Liver (tissue), 9 donors: Measurements from ENCODE around the gene AFDN. TPM values are rescaled to one million over a fixed set of nuclear protein-coding genes. Genes with fewer than 3 reads are reported as not detected.
A peak's percentile ranks its signal among the peaks of the same experiment; 100 is the strongest.

ENCODE experiments used
- DNase-seq: peaks from one replicate; pipeline ENCODE4 v3.0.0-alpha.2; 2017; ENCODE audit warnings: low spot score
- H3K27ac ChIP-seq, 2 donors: one replicate each; pipeline ENCODE4 v1.7.0; 2013; ENCODE audit warnings: inconsistent platforms in 2 of 2, low read length in 2 of 2, control low read depth in 1 of 2, low read depth in 1 of 2, mild to moderate bottlenecking in 1 of 2
- H3K27me3 ChIP-seq, 4 donors: one replicate each; pipeline versions ENCODE4 v1.6.1 to v1.7.0; 2013; ENCODE audit warnings: low read length in 3 of 4, inconsistent platforms in 1 of 4, mild to moderate bottlenecking in 1 of 4, moderate library complexity in 1 of 4; ENCODE audit not compliant: control insufficient read depth in 4 of 4, insufficient read depth in 4 of 4
- H3K36me3 ChIP-seq, 4 donors: one replicate each; pipeline versions ENCODE4 v1.6.1 to v1.7.0; 2013; ENCODE audit warnings: low read length in 3 of 4, mild to moderate bottlenecking in 3 of 4, low read depth in 1 of 4, moderate library complexity in 1 of 4; ENCODE audit not compliant: control insufficient read depth in 4 of 4, insufficient read depth in 3 of 4
- H3K4me1 ChIP-seq, 4 donors: one replicate each; pipeline versions ENCODE4 v1.6.1 to v1.7.0; 2013; ENCODE audit warnings: low read length in 3 of 4, mild to moderate bottlenecking in 3 of 4, moderate library complexity in 1 of 4; ENCODE audit not compliant: control insufficient read depth in 4 of 4, insufficient read depth in 4 of 4
- H3K4me3 ChIP-seq, 3 donors: one replicate each; pipeline versions ENCODE4 v1.6.1 to v1.7.0; 2013; ENCODE audit warnings: low read length in 3 of 3, control low read depth in 1 of 3, low read depth in 1 of 3, mild to moderate bottlenecking in 1 of 3
- H3K9ac ChIP-seq, 2 donors: one replicate each; pipeline ENCODE4 v1.7.0; 2013; ENCODE audit warnings: low read length in 2 of 2, mild to moderate bottlenecking in 2 of 2, moderate library complexity in 2 of 2, control low read depth in 1 of 2, low read depth in 1 of 2
- H3K9me3 ChIP-seq, 4 donors: one replicate each; pipeline versions ENCODE4 v1.6.1 to v1.7.0; 2013; ENCODE audit warnings: low read length in 3 of 4; ENCODE audit not compliant: control insufficient read depth in 4 of 4
- EGR1 ChIP-seq, 2 donors: IDR thresholded peaks; 2 replicates each; pipeline ENCODE4 v1.6.1; 2016 to 2018; ENCODE audit warnings: antibody characterized with exemption in 2 of 2, low read depth in 2 of 2
- FOXA1 ChIP-seq: IDR thresholded peaks from 2 replicates; pipeline ENCODE4 v1.6.1; 2016; ENCODE audit warnings: antibody characterized with exemption
- FOXA2 ChIP-seq: IDR thresholded peaks from 2 replicates; pipeline ENCODE4 v1.6.1; 2016; ENCODE audit warnings: antibody characterized with exemption
- GABPA ChIP-seq, 2 donors: IDR thresholded peaks in 1 of 2; conservative IDR thresholded peaks in 1 of 2; 2 replicates each; pipeline ENCODE4 v1.6.1; 2016; ENCODE audit warnings: antibody characterized with exemption in 2 of 2, mild to moderate bottlenecking in 1 of 2, moderate library complexity in 1 of 2
- HNF4A ChIP-seq, 2 donors: conservative IDR thresholded peaks; 2 replicates each; pipeline ENCODE4 v1.6.1; 2016; ENCODE audit warnings: antibody characterized with exemption in 2 of 2, mild to moderate bottlenecking in 2 of 2
- HNF4G ChIP-seq: IDR thresholded peaks from 2 replicates; pipeline ENCODE4 v1.6.1; 2016; ENCODE audit warnings: antibody characterized with exemption
- JUND ChIP-seq, 2 donors: IDR thresholded peaks; 2 replicates each; pipeline ENCODE4 v1.6.1; 2016; ENCODE audit warnings: antibody characterized with exemption in 2 of 2
- NR2F2 ChIP-seq: IDR thresholded peaks from 2 replicates; pipeline ENCODE4 v1.6.1; 2016; ENCODE audit warnings: antibody characterized with exemption
- RAD21 ChIP-seq, 2 donors: IDR thresholded peaks; 2 replicates each; pipeline ENCODE4 v1.6.1; 2016; ENCODE audit warnings: antibody characterized with exemption in 2 of 2, mild to moderate bottlenecking in 2 of 2
- RXRA ChIP-seq, 2 donors: IDR thresholded peaks; 2 replicates each; pipeline ENCODE4 v1.6.1; 2017 to 2018; ENCODE audit warnings: antibody characterized with exemption in 2 of 2, mild to moderate bottlenecking in 1 of 2
- SP1 ChIP-seq: IDR thresholded peaks from 2 replicates; pipeline ENCODE4 v1.6.1; 2018; ENCODE audit warnings: antibody characterized with exemption, mild to moderate bottlenecking
- TAF1 ChIP-seq: conservative IDR thresholded peaks from 2 replicates; pipeline ENCODE4 v1.6.1; 2016; ENCODE audit warnings: antibody characterized with exemption, mild to moderate bottlenecking
- YY1 ChIP-seq: IDR thresholded peaks from 2 replicates; pipeline ENCODE4 v1.6.1; 2016; ENCODE audit warnings: antibody characterized with exemption, mild to moderate bottlenecking
- WGBS: extraction: QIAGEN DNeasy Blood & Tissue Kit; methylation state at CpG from one replicate; pipeline ENCODE4 v1.1.7; 2013; 5-methylcytosine and 5-hydroxymethylcytosine counted together
- polyA plus RNA-seq, 2 donors: library from polyadenylated mRNA; stranded (reverse) in 1 of 2; unstranded in 1 of 2; fragments of 200-250 nt in 1 of 2; fragments of >200 nt in 1 of 2; fragmentation: Nextera tagmentation in 1 of 2; extraction: Ambion mirVana in 1 of 2; gene quantifications; one replicate each; pipeline versions ENCODE4 v1.2.1 to v1.2.3, GENCODE V29; 2013 to 2015
- total RNA-seq, 2 donors: library from RNA; depleted of rRNA; stranded (reverse); fragments of >200 nt; gene quantifications; one replicate each; pipeline ENCODE4 v1.2.3, GENCODE V29; 2014
- TF ChIP-seq, protein P1 (sequence below): fragments of 150-350 bp; IDR thresholded peaks from 2 replicates; pipeline ENCODE4 v1.5.1; 2017; ENCODE audit warnings: improper control_type of control experiment, low read depth, low read length; ENCODE audit not compliant: missing input control
- TF ChIP-seq, protein P2 (sequence below): IDR thresholded peaks from 2 replicates; pipeline ENCODE4 v1.6.1; 2016; ENCODE audit warnings: antibody characterized with exemption
- TF ChIP-seq, protein P3 (sequence below): IDR thresholded peaks from 2 replicates; pipeline ENCODE4 v1.6.1; 2016; ENCODE audit warnings: antibody characterized with exemption, mild to moderate bottlenecking
- TF ChIP-seq, protein P4 (sequence below): IDR thresholded peaks from 2 replicates; pipeline ENCODE4 v1.6.1; 2016; ENCODE audit warnings: antibody characterized with exemption
- TF ChIP-seq, protein P5 (sequence below): IDR thresholded peaks from 2 replicates; pipeline ENCODE4 v1.6.1; 2016; ENCODE audit warnings: antibody characterized with exemption
- donor health status: healthy.
- donor health status: healthy.
- donor health status: healthy.
- donor health status: healthy.
- donor health status: healthy.

The AFDN gene
- total and polyA plus RNA-seq, 4 donors = 21.3 to 145 (median 29.3) TPM

DNA sequence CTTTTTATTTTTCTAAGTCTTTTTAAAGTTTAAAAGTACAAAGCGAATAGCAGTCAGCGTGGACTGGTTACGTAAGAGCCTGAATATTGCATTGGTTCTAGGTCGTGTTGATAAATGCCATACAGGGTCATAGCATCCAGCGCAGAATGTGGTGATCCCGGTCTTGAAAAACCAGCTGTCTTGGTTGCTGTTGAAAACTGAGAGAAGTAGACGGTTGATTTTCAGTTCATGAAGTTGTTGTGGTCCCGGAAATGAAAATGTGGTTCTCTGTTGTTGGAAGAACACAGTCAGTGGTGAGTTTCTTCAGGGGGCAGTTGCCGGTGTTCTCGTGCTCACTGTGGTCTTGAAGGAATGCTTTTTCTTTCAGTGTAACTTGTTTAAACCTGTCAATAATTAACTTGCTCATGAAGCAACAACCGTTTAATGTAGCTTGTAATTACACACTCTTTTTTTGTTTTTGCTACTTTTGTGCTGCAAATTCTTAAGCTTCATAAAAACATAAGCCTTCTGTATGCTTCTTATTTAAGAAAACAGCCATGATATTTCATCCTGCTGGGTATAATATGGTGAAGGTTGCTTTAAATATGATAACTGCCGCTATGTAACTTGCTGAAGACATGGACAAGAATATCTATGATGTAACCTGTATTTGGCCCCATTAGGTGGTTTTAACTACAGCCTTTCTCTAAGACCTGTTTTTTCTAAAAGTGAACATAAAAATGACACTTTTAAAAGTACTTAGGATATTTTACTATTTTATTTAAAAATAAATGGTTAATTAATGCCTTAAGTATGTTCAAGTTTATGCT lies 106.0 kb downstream of the AFDN start:
- peaks cover 0 to 4% (median 2%) of the 10 kb centered on the region in 4 donors for H3K36me3 ChIP-seq
- H3K9me3 ChIP-seq = no peaks in the 10 kb centered on the region
- peak overlapping the region; percentile 88 to 94 for H3K27ac ChIP-seq
- H3K4me3 ChIP-seq = peak overlapping the region; percentile 35 to 75 (median 73)
- no peak for DNase-seq
- H3K9ac ChIP-seq = peak overlapping the region; percentile 68 to 79
- H3K27me3 ChIP-seq = no peaks in the 10 kb centered on the region
- H3K4me1 ChIP-seq = peaks cover 3 to 43% (median 28%) of the 10 kb centered on the region in 4 donors
- TF ChIP-seq, protein P1, sequence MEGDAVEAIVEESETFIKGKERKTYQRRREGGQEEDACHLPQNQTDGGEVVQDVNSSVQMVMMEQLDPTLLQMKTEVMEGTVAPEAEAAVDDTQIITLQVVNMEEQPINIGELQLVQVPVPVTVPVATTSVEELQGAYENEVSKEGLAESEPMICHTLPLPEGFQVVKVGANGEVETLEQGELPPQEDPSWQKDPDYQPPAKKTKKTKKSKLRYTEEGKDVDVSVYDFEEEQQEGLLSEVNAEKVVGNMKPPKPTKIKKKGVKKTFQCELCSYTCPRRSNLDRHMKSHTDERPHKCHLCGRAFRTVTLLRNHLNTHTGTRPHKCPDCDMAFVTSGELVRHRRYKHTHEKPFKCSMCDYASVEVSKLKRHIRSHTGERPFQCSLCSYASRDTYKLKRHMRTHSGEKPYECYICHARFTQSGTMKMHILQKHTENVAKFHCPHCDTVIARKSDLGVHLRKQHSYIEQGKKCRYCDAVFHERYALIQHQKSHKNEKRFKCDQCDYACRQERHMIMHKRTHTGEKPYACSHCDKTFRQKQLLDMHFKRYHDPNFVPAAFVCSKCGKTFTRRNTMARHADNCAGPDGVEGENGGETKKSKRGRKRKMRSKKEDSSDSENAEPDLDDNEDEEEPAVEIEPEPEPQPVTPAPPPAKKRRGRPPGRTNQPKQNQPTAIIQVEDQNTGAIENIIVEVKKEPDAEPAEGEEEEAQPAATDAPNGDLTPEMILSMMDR = no peak
- TF ChIP-seq FOXA1 (peak; percentile 54), SP1 (peak; percentile 78), NR2F2 (peak; percentile 29), YY1 (peak; percentile 41), EGR1 (IDR thresholded peaks at IDR 0.05; ENCODE audit: low read depth in 2 of 2) (no peak), HNF4A (conservative IDR thresholded peaks at IDR 0.05) (peak; percentile 64 to 77), JUND (IDR thresholded peaks at IDR 0.05) (peak; percentile 48 to 49), RXRA (IDR thresholded peaks at IDR 0.05) (peak; percentile 81 to 86), RAD21 (IDR thresholded peaks at IDR 0.05) (peak in 1 of 2 donors; percentile 29), TAF1 (peak; percentile 58), HNF4G (no peak), FOXA2 (peak; percentile 52), GABPA (IDR thresholded peaks at IDR 0.05 in 1 of 2, conservative IDR thresholded peaks at IDR 0.05 in 1 of 2) (peak in 1 of 2 donors; percentile 31)
- TF ChIP-seq, protein P2, sequence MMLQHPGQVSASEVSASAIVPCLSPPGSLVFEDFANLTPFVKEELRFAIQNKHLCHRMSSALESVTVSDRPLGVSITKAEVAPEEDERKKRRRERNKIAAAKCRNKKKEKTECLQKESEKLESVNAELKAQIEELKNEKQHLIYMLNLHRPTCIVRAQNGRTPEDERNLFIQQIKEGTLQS = peak; percentile 53
- TF ChIP-seq, protein P3, sequence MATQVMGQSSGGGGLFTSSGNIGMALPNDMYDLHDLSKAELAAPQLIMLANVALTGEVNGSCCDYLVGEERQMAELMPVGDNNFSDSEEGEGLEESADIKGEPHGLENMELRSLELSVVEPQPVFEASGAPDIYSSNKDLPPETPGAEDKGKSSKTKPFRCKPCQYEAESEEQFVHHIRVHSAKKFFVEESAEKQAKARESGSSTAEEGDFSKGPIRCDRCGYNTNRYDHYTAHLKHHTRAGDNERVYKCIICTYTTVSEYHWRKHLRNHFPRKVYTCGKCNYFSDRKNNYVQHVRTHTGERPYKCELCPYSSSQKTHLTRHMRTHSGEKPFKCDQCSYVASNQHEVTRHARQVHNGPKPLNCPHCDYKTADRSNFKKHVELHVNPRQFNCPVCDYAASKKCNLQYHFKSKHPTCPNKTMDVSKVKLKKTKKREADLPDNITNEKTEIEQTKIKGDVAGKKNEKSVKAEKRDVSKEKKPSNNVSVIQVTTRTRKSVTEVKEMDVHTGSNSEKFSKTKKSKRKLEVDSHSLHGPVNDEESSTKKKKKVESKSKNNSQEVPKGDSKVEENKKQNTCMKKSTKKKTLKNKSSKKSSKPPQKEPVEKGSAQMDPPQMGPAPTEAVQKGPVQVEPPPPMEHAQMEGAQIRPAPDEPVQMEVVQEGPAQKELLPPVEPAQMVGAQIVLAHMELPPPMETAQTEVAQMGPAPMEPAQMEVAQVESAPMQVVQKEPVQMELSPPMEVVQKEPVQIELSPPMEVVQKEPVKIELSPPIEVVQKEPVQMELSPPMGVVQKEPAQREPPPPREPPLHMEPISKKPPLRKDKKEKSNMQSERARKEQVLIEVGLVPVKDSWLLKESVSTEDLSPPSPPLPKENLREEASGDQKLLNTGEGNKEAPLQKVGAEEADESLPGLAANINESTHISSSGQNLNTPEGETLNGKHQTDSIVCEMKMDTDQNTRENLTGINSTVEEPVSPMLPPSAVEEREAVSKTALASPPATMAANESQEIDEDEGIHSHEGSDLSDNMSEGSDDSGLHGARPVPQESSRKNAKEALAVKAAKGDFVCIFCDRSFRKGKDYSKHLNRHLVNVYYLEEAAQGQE = peak; percentile 75
- TF ChIP-seq, protein P4, sequence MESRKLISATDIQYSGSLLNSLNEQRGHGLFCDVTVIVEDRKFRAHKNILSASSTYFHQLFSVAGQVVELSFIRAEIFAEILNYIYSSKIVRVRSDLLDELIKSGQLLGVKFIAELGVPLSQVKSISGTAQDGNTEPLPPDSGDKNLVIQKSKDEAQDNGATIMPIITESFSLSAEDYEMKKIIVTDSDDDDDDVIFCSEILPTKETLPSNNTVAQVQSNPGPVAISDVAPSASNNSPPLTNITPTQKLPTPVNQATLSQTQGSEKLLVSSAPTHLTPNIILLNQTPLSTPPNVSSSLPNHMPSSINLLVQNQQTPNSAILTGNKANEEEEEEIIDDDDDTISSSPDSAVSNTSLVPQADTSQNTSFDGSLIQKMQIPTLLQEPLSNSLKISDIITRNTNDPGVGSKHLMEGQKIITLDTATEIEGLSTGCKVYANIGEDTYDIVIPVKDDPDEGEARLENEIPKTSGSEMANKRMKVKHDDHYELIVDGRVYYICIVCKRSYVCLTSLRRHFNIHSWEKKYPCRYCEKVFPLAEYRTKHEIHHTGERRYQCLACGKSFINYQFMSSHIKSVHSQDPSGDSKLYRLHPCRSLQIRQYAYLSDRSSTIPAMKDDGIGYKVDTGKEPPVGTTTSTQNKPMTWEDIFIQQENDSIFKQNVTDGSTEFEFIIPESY = peak; percentile 71
- TF ChIP-seq, protein P5, sequence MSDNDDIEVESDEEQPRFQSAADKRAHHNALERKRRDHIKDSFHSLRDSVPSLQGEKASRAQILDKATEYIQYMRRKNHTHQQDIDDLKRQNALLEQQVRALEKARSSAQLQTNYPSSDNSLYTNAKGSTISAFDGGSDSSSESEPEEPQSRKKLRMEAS = peak; percentile 47
- WGBS = 32% methylated on average over 12 of the region's 12 CpGs
